Stromal cell of bone marrow (primary cell): ENCODE data around the gene STPG3.

Experiments
- DNase-seq: peaks from one replicate; pipeline ENCODE4 v3.0.0-alpha.2; 2012; ENCODE audit warnings: low read depth

The STPG3 gene

GRCh38 chr9:137302449-137303150 lies 51.5 kb downstream of the STPG3 start:
- no peak for DNase-seq
